NCI-H510A (cell line): ENCODE measurements around the gene WDR17.
"Not testable (repeated sequence)": the region's sequence is repeated elsewhere in the genome, so short reads cannot be mapped to it uniquely, and the experiment has no call there.

Experiments
- DNase-seq: peaks from one replicate; lab custom pipeline; 2025; lab: John Stamatoyannopoulos, UW

WDR17 gene

DNA sequence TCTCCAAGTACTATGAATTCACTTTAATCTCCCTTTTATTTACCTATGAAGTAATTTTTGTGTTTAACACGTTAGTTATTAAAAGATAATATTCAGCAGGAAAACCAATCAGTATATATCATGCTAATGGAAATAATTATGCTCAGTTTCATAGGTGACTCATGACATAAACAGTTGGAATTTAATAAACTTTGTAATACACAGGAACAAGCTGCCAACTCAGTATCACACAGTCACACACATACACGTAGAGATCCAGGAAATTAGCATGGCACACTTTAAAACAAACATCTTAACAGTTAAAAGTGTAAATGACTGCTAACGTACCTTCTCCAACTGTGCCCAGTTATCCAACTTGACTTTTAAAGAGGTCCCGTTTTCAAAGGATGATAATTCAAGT lies 127.5 kb downstream of the WDR17 start:
- DNase-seq, result no peak

GRCh38 chr4:176193938-176194337 lies 128.3 kb downstream of the WDR17 start:
- no peak for DNase-seq

GRCh38 chr4:176195184-176195978 lies 129.7 kb downstream of the WDR17 start, which contains the start of gene SPATA4:
Gene SPATA4 (minus strand): TSS chr4:176195585. CDS start chr4:176195562, 23 bp downstream.
- DNase-seq, result peak; percentile 82

- peak; percentile 68 for DNase-seq
Observed at GRCh38 chr4:176198316-176198903, 132.8 kb downstream of the WDR17 start.

GRCh38 chr4:176205299-176205698 lies 139.7 kb downstream of the WDR17 start:
- no peak for DNase-seq

DNA sequence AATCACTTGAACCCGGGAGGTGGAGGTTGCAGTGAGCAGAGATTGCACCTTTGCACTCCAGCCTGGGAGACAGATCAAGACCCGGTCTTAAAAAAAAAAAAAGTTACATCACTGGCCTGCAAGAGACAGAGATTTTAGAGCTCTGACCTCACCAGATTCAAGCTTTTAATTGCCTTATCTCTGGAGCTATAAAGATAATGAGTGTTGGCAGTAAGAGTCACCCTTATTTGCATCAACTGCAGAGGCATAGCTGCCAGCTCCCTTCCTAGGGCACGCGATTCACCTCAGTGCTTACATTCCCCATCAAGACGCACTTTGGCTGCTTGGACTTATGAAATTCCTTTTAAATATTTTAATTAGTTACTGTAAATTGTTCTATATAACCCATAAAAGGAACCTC lies 142.2 kb downstream of the WDR17 start:
- no peak for DNase-seq

GRCh38 chr4:176209535-176209934 lies 143.9 kb downstream of the WDR17 start:
- no peak for DNase-seq

GRCh38 chr4:176210101-176210500 lies 144.5 kb downstream of the WDR17 start:
- DNase-seq, result no peak

DNA sequence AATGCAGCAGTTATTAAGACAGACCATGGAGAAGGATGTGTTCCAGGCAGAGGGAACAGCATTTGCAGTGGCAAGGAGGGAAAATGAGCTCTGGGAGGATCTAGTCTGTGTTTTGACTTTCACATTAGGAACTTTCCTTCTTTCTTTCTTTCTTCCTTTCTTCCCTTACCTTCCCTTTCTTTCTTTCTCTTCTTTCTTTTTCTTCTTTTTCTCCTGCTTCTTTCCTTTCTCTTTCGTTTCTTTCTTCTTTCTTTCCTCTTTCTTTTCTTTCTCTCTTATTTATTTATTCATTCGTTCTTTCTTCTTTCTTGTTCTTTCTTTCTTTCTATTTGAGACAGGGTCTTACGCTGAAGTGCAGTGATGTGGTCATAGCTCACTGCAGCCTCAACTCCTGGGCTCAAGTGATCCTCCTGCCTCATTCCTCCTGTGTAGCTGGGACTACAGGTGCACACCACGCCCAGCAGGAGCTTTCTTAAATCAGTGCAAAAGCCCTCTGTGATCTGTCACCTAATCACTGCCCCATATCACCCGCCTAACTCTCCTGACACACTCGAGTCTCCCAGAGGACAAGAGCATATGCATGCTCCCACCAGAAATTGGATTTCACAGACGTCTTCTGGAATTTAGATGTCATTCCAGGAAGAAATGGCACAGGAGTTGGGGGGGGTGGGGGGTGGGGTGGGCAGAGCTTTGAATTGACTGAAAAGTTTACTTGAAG lies 145.1 kb downstream of the WDR17 start:
- no peak for DNase-seq

DNA sequence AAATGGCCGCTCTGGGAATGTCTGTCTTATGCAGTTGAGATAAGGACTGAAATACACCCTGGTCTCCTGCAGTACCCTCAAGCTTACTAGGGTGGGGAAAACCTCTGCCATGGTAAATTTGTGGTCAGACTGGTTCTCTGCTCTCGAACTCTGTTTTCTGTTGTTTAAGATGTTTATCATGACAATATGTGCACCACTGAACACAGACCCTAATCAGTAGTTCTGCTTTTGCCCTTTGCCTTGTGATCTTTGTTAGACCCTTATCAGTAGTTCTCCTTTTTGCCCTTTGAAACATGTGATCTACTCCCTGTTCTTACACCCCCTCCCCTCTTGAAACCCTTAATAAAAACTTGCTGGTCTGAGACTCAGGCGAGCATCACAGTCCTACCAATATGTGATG lies 146.7 kb downstream of the WDR17 start:
- DNase-seq, result not testable (repeated sequence)

- no peak for DNase-seq
Observed at GRCh38 chr4:176217510-176217909, 151.9 kb downstream of the WDR17 start.

DNA sequence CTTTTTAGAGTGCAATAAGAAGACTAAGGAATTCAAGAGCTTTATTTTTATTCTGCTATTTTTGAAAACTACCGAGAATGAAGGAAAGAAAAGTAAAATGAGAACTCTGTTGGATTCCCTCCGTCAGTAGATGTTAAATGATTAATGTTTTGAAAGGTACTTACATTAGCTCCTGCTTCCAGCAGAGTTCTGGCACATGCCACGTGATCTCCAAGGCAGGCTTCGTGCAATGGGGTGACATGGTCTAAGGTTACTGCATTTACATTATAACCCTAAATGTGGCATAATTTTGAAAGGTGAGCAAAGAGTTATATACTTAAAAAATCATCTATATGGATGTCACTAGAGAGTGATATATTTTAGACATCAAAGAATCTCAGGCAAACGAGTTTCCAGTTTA lies 156.5 kb downstream of the WDR17 start:
- DNase-seq, result no peak

DNA sequence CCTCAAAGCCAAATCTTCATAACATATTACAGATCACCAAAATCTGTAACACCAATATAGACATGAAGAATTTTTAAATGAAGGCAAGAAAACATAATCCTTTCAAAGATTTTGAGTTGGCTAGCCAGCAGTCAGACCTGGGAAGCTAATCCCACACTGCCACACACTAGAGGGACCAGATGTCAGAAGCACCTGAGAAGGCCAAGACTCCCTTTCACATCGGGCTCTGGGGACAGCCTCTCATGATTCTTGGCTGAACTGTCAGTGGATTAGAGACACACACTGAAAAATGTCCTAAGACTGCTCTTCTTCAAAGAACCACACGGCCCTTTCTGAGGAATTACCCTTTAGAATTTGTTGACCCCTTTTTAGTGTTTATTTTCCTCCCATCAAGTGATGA lies 157.9 kb downstream of the WDR17 start:
- DNase-seq, result no peak

DNA sequence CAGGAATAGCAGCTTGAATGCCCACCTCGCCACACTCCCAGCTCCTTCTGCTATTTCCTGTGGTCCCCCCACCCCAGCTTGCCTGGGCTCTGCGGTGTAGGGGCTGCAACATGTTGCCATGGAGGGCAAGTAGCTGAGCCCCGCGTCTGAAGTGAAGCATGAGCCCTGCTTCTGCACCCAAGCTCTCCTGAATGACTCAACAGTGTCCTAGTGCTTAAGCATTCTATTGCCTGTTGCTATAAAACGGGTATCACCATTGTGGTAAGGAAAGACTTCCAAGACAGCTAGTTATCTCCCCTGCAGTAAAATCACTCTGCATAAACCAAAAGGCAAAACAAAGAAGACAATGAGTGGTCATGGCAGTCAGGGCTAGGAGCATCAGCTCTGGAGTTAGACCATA lies 161.1 kb downstream of the WDR17 start:
- DNase-seq, result no peak

DNA sequence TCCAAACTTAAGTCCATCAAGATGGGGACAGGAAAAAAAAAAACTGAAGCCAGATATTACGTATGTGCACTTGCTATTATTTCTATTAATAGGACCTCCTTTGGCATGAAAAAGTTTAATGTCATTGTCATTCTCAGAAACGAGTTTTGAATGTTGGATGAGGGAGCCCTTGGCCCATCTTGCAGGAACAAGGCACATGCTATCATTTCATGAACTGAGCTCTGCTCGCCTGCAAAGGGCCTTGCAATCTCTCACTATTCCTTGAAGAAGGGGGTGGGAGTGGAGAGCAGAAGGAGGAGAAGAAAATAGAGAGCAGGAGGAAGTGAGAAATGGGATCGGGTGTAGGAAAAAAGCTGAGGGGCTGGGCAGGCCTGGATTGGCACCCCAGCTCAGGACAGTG lies 164.0 kb downstream of the WDR17 start:
- DNase-seq, result no peak
